ENCODE data around the gene B4GALT6.

B4GALT6 gene

DNA sequence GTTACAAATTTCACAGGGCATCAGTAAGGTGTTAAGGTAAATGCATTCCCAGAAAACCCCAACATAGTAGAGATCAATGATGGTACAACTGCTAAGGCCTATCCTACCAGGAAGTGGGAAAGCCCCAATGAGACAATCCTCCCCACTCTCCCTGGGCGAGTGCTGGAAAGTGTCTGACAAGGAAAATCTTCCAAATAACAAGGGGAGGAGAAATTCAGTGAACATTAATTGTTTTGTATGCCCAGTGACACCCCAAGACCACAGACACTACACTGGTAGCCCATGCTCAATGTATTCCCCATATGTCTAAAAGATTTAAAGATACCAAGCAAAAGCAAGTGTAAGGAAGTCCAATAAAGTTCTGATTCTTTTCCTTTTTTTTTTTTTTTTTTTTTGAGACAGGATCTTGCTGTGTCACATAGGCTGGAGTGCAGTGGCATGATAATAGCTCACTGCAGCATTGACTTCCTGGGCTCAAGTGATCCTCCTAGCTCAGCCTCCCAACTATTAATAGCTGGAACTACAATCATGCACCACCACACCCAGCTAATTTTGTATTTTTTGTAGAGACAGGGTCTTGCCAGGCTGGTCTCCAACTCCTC, 24.7 kb downstream of the B4GALT6 start:
- DNase-seq (ENCODE audit: low spot score): no peak

DNA sequence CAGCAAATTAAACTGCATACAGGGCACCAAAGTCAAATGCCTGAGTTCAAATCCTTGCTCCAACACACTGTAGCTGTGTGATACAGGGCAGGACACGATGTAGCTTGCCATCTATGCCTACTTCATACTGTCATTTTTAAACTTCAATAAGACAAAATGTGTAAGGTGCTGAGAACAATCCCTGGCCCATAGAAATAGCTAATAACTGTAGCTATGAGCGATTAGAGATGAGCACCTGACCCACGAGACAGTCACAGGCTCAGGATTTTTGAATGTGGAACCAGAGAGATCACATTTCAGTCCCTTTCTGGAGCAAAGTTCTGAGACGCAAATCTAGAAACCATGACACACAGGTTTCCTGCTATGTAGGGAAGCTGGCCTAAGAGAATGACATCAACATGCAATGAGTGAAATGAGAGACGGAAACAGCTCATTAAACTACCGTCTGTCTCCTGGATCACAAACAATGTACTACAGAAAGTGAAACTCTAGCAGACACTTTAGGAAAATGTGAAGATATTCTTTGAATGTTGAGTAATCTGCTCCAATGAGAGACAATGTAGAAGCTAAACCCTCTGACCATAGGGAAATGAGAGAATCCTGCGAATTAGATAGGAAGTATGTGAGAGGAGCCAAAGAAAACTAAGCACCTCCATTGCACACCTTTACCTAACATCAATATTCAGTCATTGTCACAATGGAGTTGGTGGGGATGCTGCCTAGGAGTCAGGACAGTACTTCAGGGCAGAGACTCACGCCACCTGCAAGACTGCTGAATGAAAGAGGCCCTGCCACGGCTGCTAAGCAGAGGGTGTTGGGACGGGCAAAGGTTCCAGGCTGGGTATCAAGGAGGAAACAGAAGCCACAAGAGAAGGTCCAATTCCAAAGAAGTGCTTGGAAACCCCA, 25.5 kb downstream of the B4GALT6 start:
- DNase-seq (ENCODE audit: low spot score): peak; percentile 34

DNA sequence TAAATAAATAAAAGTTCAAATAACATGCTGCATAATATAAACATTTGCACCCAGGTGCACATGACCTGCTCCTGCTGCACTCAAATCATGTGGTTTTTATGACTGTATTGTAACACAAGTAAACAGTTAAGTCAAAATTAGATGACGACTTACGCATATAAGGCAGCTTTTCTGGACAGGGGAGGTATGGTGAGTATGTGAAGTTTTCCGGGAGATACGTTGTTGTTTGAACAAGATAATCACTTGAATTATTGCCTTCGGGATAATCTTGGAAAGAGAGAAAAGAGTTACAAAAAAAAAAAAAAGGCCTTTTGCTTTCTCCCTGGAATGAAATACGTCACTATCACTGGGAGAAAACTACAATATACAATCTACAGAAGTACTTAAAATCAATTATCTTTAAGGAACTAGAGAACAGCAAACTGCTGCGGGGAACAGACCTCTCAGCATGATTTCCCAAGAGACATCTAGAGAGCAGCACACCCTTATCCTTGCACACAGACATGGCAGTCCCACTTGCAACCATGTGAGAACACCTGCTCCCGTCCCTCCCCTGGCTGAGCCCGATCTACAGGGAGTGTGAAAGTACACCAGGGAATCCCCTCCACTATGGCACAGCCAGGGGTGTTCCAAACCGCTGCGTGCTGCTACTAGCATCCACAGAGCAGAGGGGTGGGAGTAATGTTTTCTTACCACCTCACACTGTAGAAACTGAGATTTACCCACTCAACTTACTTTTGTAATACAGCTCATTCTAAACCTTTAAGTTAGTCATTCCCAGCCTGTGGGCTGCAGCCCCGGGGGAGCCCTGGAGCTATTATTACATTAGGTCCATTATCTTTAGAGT, 26.3 kb downstream of the B4GALT6 start:
- DNase-seq (ENCODE audit: low spot score): peak; percentile 16

DNA sequence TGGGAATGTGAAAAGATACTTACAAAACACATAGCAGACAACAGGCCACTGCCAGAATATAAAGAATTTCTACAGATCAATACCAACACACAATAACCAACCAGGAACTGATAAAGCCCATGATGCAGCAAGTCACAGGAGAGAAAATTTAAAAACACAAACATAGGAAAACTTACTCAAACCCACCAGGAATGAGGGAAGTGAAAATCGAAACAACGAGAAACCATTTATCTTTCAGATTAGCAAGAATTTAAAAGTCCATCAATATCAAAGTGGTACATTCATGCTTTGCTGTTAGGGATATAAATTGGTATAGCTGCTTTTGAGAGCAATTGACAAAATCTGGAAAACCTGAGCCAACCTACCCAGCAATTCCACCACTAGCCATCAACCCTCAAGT, 27.6 kb downstream of the B4GALT6 start:
- DNase-seq (ENCODE audit: low spot score): no peak

DNA sequence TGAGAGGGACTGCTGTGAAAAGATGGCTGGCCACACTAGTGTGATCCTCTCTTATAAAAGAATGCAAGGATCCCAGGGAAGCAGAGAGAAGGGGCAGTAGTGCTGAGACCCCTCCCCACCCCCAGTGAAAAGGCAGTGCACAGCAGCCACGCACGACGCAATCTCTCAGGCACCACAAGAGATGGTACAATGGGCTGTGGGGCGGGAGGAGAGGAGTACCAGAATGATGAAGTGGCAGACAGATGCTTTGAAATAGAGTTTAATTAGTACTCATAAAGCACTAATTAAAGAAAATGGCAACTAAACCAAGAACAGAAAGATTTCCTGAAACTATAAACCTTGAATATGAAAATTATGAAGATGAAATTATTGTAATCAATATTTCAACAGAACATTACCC, 29.0 kb downstream of the B4GALT6 start:
- DNase-seq (ENCODE audit: low spot score): no peak

DNA sequence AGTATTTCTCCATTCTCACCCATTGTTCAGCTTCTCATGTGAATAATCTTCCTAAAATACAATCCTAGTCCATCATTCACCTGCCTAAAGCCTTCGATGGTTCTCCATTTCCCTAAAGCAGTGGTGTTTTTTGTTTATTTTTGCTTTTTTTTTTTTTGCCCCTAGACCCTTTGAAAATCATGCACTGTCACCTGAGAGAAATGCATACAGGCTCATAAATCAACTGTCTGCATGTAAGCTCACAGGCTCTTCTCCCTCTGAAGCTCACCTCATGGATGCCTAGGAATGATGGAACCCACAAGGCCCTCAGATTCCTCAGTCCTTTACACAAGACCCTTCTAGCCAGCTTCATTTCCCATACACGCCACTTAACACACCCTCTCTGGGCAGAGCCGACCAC, 31.5 kb downstream of the B4GALT6 start:
- no peak for DNase-seq (ENCODE audit: low spot score)

DNA sequence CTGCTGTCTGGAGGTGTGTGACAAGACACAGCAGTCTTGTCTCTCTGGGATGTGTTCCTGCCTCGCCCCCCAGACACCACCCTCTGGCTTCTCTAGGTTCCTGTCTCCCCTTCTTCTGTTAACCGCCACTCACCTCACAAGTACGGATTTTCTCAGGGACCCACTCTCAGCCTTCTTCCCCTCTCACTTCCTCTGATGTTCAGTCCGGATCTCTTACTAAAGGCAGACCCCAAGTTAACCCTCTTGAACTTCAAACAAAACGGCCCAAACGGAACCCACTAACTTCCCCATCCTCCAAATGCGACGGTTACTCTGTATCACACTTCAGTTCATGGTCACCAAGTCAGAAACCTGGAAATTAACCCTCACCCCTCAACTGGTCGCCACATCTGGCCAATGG, 32.0 kb downstream of the B4GALT6 start:
- DNase-seq (ENCODE audit: low spot score): no peak

DNA sequence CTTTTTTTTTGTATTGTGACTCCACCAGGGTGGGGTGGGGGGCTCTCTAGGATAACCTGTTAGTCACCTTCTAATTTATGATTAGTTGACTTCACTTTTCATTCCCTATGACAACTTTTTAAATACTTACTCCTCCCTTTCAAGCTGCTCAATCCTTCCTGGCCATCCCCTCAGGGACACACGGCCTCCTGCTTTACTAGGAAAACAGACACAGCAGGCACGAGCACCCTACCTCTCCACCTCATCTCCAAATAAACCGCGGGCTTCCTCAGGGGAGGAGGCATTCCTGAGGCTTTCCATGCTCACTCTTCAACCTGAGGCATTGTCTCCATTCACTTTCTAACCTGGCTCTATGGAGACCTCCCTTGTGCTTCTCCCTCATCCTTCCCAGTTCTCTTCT, 33.0 kb downstream of the B4GALT6 start:
- DNase-seq (ENCODE audit: low spot score): no peak

DNA sequence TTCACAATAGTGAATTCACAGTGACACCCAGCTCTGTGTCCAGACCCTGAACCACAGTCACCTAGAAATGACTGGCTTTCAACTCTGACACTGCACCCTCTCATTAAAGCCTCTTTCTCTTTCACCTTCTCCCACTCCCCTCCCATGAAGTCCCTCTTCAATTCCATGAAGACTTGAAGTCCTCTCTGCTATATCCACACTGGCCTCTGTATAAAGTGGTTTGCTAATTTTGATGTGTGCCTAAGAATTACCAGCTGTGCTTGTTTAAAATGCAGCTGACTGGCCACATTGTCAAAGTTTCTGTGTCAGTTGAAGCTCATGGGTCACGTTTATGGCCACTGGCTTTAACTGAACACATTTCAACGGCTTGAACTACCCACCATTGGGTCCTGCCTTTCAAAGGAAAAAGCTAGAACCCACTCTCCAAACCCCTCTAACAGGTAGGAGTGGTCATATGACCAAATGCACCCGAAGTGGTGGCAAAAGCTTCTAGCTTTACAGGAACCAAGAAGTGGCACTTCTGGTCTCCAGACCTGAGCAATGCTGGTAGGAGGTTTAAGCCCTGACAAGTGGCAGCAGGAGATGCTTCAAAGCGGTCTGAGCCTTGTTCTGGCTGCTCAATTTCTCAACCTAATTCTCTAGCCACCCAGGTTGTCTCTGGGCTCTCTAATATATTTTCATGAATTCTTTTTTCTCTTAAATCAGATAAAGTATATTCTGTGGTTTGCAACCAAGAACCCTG, 34.2 kb downstream of the B4GALT6 start:
- no peak for DNase-seq (ENCODE audit: low spot score)

DNA sequence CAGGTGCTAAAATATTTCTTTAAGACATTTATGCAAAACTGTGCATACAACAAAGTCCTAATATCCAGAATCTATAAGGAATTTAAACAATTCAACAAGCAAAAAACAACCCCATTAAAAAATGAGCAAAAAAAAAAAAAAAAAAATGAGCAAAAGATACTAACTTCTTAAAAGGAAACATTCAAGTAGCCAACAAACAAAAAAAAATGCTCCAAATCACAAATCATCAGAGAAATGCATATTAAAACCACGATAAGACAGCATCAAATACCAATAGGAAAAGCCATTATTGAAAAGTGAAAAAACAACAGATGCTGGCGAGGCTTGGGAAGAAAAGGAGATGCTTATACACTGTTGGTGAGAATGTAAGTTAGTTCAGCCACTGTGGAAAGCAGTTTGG, 34.9 kb downstream of the B4GALT6 start:
- DNase-seq (ENCODE audit: low spot score): no peak

DNA sequence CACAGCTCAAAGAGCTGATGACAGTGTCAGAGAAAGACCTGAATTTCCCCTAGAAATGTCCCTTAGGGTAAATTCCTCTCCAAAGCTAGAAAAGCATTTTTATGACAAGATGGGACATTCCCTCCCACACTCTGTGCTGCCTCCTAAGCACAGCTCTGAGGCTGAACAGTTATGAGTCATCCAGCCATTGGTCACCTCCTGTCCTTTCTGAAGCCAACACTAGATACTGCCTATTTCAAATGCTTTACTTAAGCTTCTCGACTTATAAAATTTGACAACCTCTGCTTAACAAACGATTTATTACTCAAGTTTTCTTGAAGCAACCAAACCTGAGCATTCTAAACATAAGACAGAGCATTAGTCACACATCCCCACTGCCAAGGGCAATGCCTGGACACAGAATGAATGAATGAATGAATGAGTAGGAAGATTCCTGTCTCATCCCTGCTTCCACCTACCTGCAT, 35.4 kb downstream of the B4GALT6 start:
- no peak for DNase-seq (ENCODE audit: low spot score)

DNA sequence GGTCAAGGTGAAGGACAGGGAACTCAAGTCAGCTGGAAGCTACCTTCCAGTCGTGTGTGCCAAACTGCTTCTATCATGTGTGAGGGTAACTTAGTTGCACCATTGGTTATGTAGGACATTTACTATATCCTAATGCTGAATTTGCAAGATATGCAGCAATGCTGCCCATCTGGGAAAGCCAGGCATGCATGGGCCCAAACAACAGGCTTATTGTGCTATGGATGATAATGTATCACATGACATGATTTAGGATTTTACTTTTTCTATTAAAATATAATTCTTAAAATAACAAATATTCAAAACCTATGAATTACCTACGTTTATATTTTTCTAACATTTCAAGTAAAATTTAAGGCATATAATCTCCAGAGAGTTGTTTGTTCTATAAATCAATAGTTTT, 35.9 kb downstream of the B4GALT6 start:
- no peak for DNase-seq (ENCODE audit: low spot score)

DNA sequence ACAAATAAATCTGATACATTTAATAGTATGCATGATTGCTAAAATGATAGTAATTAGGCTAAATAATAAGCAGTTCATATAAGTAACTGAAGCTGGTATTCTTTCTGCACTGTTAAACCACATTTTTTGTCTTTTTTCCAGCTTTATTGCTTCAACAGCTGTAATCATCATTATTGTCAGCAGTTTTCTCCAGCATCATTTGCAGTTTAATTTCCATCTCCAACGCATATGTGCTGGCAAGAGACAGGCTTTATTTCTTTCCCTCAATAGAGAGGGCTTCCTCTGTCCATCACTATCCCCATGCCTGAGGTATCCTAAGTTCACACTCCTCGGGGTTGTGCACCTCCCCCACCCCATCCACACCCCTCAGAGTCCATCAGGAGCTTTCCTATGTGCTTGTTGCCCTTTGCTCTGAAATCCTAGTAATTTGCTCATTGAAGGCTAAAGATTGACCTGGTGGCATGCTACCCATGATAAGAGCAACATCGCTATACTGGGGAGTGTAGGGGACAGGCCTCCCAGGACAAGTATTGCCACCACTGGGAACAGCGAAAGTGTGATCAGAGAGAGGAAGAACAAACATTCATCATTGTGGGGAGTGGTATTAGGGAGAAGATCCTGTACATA, 37.1 kb downstream of the B4GALT6 start:
- no peak for DNase-seq (ENCODE audit: low spot score)

DNA sequence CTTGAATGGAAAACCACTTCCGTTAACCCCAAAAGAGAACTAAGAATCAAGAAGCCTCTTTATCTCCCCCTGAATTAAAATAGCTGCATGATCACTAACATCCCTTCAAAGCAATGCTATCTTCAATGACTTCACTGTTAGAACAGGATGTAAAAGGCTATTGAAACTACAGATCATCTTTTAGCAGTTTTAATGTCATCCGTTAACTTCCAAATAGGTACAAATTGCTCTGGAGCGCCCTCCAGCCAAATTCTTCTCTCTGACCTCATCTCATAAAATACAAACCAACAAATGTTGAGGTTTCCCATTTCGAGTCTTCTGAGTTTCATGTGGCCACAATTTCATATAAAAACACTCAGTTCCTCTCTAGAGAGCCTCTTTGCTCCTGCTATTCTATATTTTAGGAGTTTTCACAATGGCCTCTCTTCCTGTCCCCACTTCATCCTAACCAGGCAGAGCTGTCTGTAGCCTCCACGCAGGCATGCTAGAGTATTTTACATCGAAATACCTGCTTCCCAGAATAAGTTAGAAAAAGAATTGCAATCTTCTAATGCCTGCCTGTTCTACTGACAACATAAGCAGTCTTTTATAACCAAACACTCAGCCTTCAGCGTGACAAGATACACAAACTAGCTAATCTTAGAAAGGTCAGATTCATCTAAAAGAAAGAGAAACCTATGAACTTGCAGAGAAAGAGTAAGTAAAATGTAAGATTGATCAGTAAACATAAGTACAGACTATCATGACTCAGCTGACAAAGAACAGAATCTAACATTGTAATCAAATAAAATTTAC, 37.9 kb downstream of the B4GALT6 start:
- DNase-seq (ENCODE audit: low spot score): no peak

DNA sequence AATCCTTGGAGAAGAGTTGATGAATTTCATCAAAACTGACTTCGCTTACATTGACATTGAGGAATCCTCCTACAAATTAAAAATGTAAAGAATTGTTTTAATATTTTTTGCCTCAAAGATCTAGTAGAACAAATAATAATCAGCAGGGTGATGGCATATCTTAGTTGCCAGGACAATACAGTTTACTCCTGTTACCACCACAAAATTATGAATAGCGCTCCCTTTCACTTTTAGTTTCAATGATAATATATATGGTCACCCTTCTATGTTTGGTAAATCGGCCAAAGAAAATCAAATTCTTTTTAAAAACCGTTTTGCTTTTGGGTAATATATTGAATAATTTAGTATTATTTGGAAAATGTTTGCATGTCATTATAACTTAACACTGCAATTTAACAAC, 39.0 kb downstream of the B4GALT6 start:
- DNase-seq (ENCODE audit: low spot score): no peak

DNA sequence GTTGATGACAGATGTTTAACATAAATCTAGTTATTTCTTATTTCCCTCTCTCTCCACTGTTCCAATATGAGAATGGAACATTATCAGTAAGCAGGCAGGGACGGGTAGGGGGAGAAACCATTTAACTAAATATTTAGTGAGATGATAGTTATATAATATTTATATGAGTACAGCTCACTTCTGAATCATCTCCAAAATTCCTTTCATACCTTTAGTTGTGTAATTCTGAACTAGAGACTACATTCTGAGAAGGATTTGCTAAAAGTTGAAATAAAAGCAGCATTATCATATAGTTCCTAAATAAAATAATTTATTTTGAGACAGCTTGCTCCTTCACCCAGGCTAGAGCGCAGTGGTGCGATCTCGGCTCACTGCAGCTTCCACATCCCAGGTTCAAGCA, 41.4 kb downstream of the B4GALT6 start:
- no peak for DNase-seq (ENCODE audit: low spot score)

DNA sequence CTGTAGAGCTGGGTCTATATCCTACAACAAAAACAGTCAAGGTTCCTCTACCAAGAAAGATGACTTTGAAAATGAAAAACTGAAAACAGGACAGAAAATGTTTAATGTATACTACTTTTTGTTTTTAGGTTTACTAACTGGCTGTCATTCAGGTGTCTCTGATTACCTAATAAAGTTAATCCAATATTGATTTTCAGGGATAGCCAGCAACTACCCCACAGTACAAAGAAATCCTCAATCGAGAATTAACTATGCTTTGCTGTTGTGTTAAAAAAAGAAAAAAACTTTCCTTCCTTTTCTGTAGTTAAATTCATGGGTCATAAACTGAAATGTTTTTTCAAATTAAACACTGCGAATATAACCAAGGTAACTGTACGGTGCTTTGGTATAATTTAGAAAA, 46.9 kb downstream of the B4GALT6 start:
- no peak for DNase-seq (ENCODE audit: low spot score)

DNA sequence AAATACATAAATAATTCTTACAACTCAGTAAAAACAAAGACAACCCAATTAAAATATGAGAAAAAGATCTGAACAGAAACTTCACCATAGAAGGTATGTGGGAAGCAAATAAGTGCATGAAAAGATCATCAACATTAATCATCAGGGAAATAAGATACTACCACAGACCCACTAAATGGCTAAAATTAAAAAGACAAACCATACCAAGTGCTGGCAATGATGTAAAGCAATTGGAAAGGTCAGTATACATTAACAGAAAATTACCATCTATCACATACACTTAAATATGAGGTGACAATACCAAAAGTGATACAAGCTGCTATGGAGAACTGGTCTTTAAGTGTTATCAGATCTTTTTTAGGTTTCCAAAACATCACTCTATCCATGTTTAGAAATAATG, 48.0 kb downstream of the B4GALT6 start:
- DNase-seq (ENCODE audit: low spot score): no peak

DNA sequence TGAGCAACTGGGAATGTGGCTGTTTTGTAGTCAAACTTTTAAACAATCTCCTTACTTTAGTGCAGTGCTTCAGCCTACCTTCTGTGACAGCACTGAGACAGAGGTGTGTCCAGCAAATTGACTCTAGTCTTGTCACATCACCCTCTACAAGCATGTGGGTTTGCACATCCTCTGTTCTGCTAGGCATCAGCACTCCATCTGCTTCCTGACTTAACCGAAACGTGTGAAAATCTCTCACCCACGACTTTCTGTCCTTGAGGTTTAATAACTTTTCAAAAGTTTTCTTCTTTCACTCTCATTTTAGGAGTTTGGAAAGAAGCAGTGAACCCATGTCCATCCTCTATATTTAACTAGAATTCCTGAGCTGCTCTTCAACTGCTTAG, 50.1 kb downstream of the B4GALT6 start:
- DNase-seq (ENCODE audit: low spot score): no peak

DNA sequence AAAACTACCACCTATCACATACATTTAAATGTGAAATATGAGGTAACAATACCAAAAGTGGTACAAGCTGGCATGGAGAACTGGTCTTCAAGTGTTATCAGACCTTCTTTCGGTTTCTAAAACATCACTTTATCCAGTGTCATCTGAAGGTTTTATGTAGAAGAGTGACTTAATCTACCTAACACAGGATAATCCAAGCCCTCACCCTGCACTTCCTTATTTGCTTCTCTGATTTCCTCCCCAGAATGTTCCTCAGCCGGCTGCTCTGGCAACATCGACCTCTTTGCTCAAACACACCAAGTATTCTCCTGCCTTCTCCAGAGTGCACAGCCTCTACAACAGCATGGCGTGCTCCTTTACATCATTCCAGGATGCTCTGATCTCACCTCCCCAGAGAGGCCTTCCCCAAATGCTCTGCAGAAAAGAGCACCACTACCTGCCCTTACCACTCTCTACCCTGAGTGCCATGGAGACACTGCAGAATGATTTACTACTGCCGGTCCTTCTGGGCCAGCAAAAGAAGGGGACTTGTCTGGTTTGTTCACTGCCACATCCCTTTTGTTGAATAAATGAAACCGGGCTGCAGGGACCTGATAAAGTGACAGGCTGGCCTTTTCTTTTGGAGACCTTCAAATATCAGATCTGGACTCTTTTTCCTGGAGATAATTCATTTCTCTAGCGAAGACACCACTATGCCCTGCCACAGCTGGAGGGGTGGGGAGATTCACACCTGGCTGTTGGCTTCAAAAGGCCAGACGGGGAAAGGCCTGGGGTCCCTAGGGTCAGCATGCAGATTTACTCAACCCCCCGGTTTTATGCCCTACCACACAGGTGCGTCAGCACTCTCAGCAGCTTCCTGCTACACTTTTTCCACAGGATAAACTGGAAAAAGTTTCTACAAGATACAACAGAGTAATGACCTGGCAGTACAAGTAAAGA, 50.7 kb downstream of the B4GALT6 start:
- no peak for DNase-seq (ENCODE audit: low spot score)
